ENCODE data around the gene SYNGAP1. TPM values are rescaled to one million over a fixed set of nuclear protein-coding genes. Genes with fewer than 3 reads are reported as not detected.

The SYNGAP1 gene
- total and polyA plus RNA-seq, 2 of the 4 experiments (the other 2 are of a cell fraction), result 1.4 to 17.0 TPM

DNA sequence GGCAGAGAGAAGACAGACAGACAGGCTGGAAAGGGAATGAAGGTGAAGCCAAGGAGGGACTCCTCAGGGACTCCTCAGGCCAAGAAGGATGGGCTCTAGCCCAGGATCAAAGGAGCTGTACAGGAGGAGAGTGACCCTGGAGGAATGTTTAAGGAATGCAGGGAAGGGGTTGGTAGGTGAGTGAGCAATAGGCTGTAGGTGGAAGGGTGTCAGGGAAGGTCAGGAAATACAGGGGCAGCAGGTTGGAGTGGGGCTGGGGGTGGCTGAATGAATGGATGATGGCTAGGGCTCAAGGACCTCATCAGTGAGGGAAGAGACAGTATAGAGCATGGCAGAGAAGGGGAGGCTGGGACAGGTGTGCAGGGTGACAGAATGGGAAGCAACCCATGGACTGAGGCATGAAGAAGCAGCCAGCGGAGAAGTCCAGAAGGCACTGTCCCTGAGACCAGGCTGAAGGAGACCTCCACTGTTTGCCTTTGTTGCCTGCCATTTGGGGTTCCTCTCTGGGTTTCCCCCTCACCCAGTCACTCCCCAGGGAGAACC, 13.2 kb downstream of the SYNGAP1 start:
- DNase-seq (no peak), ATAC-seq (ENCODE audit: low read depth) (no peak)
- ChIA-PET POLR2A (ENCODE audit: unreplicated experiment) (no interaction called here), CTCF (no interaction called here)
- no peaks in the 10 kb centered on the region for H3K9me3 ChIP-seq (ENCODE audit: control insufficient read depth, insufficient read depth, low read length)
- peak overlapping the region; percentile 51; the same call in 1 of the 2 replicates for H2AK5ac ChIP-seq (ENCODE audit: low read depth, low read length)
- H3K27me3 ChIP-seq (ENCODE audit: control insufficient read depth, insufficient read depth, low read length), result no peaks in the 10 kb centered on the region
- dilution Hi-C loops (cut with HindIII; ENCODE audit: low sequenced_read_pairs, unreplicated experiment) (no loop called here), intact Hi-C loops (cut with micrococcal nuclease) (no loop called here), in situ Hi-C loops (cut with MboI; ENCODE audit: low sequenced_read_pairs) (no loop called here)
- no peak overlapping the region for H3K9ac ChIP-seq (ENCODE audit: low read depth, low read length)
- H4K5ac ChIP-seq (ENCODE audit: low read depth, low read length), result no peak overlapping the region
- H3K23ac ChIP-seq (ENCODE audit: low read depth, low read length), result peak overlapping the region; percentile 59
- no peak overlapping the region for H3K4me3 ChIP-seq (ENCODE audit: insufficient read depth, low read depth, low read length)
- H3K56ac ChIP-seq (ENCODE audit: extremely low read depth, insufficient read depth, low read length), result no peak overlapping the region
- H2AFZ ChIP-seq (replicated peaks; ENCODE audit: low read length, poor library complexity), result no peak overlapping the region
- BruUV-seq (replicated peaks), result no TSS peak
- peaks cover 22 to 72% of the 10 kb centered on the region in 2 experiments for H3K79me1 ChIP-seq (ENCODE audit: low read depth in 1 of 2, low read length in 2 of 2)
- no peak overlapping the region for H3K18ac ChIP-seq (ENCODE audit: low read depth, low read length)
- no peak overlapping the region; the same call in 2 of the 3 replicates for H2BK15ac ChIP-seq (ENCODE audit: low read depth, low read length)
- peak overlapping the region; percentile 17 for H2BK5ac ChIP-seq (ENCODE audit: low read depth, low read length, poor library complexity, severe bottlenecking)
- peaks cover 26% of the 10 kb centered on the region for H3K9me1 ChIP-seq (ENCODE audit: insufficient read depth, low read length)
- TF ChIP-seq, protein P1, sequence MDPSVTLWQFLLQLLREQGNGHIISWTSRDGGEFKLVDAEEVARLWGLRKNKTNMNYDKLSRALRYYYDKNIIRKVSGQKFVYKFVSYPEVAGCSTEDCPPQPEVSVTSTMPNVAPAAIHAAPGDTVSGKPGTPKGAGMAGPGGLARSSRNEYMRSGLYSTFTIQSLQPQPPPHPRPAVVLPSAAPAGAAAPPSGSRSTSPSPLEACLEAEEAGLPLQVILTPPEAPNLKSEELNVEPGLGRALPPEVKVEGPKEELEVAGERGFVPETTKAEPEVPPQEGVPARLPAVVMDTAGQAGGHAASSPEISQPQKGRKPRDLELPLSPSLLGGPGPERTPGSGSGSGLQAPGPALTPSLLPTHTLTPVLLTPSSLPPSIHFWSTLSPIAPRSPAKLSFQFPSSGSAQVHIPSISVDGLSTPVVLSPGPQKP (IDR thresholded peaks at IDR 0.05; ENCODE audit: borderline replicate concordance, low read depth, low read length), result no peak
- TF ChIP-seq MAFK (IDR thresholded peaks at IDR 0.05; ENCODE audit: low read depth, low read length) (no peak), SMC3 (IDR thresholded peaks at IDR 0.05; ENCODE audit: low read depth, low read length) (no peak), RCOR1 (IDR thresholded peaks at IDR 0.05; ENCODE audit: insufficient replicate concordance, low read length) (no peak), POLR2A (IDR thresholded peaks at IDR 0.05; ENCODE audit: low read depth, low read length) (no peak), RAD21 (IDR thresholded peaks at IDR 0.05; ENCODE audit: low read length) (no peak)
- TF ChIP-seq, protein P2, sequence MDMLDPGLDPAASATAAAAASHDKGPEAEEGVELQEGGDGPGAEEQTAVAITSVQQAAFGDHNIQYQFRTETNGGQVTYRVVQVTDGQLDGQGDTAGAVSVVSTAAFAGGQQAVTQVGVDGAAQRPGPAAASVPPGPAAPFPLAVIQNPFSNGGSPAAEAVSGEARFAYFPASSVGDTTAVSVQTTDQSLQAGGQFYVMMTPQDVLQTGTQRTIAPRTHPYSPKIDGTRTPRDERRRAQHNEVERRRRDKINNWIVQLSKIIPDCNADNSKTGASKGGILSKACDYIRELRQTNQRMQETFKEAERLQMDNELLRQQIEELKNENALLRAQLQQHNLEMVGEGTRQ (IDR thresholded peaks at IDR 0.05; ENCODE audit: low read depth, low read length), result no peak
- H2BK120ac ChIP-seq (ENCODE audit: low read depth, low read length), result no peak overlapping the region
- H4K20me1 ChIP-seq (ENCODE audit: insufficient read depth, low read length), result peaks cover 35% of the 10 kb centered on the region
- no peak overlapping the region for H3K27ac ChIP-seq (ENCODE audit: insufficient read depth, low read length)
- no peak overlapping the region; a peak in 1 of 4 replicates for H4K8ac ChIP-seq (ENCODE audit: low read depth in 2 of 2, low read length in 2 of 2)
- H3K36me3 ChIP-seq (ENCODE audit: control insufficient read depth, insufficient read depth, low read length), result peaks cover 30% of the 10 kb centered on the region
- H4K91ac ChIP-seq (ENCODE audit: insufficient read depth, low read depth, low read length), result no peak overlapping the region
- peak overlapping the region; percentile 24; the same call in 1 of the 2 replicates for H3K4ac ChIP-seq (ENCODE audit: low read depth, low read length)
- peaks cover 27% of the 10 kb centered on the region for H3K4me1 ChIP-seq (ENCODE audit: control insufficient read depth, insufficient read depth, low read length)
- H3K14ac ChIP-seq (replicated peaks; ENCODE audit: low read depth, low read length), result no peak overlapping the region
- H2BK20ac ChIP-seq (ENCODE audit: low read depth, low read length), result no peak overlapping the region
- H3K4me2 ChIP-seq (ENCODE audit: low read depth, low read length), result no peak overlapping the region
- peak overlapping the region; percentile 52 for H2AK9ac ChIP-seq (replicated peaks; ENCODE audit: low read depth, low read length, poor library complexity)
- no CpG with 5 or more reads among the region's 1 CpG for WGBS, 2 experiments (ENCODE audit: extremely low coverage in 2 of 2, insufficient read length in 1 of 2)
